Non-pigmented ciliary epithelial cell (primary cell): ENCODE measurements around the gene LOXHD1.

Source experiments
- DNase-seq: peaks from one replicate; pipeline ENCODE4 v3.0.0-alpha.2; 2010; ENCODE audit warnings: low read depth

Gene LOXHD1

GRCh38 chr18:46475390-46475752 lies 181.6 kb downstream of the LOXHD1 start:
- DNase-seq = no peak

- no peak for DNase-seq
These were observed 182.3 kb downstream of the LOXHD1 start for GRCh38 chr18:46474487-46475389.

- no peak for DNase-seq
These were observed 185.1 kb downstream of the LOXHD1 start for GRCh38 chr18:46471809-46472498.

GRCh38 chr18:46470714-46471113 lies 186.3 kb downstream of the LOXHD1 start:
- DNase-seq = no peak

- no peak for DNase-seq
These were observed 187.7 kb downstream of the LOXHD1 start for GRCh38 chr18:46469186-46469915.

- DNase-seq = no peak
These were observed 188.4 kb downstream of the LOXHD1 start for GRCh38 chr18:46468426-46469180.

GRCh38 chr18:46466234-46467160 lies 190.5 kb downstream of the LOXHD1 start:
- DNase-seq = no peak

GRCh38 chr18:46464926-46465655 lies 191.9 kb downstream of the LOXHD1 start:
- DNase-seq = no peak

- DNase-seq = no peak
These were observed 194.5 kb downstream of the LOXHD1 start for GRCh38 chr18:46462523-46462922.

- no peak for DNase-seq
These were observed 195.0 kb downstream of the LOXHD1 start for GRCh38 chr18:46461993-46462392.

- DNase-seq = no peak
These were observed 196.3 kb downstream of the LOXHD1 start for GRCh38 chr18:46460754-46461153.

- DNase-seq = no peak
These were observed 197.1 kb downstream of the LOXHD1 start for GRCh38 chr18:46459789-46460455.

GRCh38 chr18:46458472-46458871 lies 198.5 kb downstream of the LOXHD1 start:
- no peak for DNase-seq

GRCh38 chr18:46456691-46457090 lies 200.3 kb downstream of the LOXHD1 start:
- no peak for DNase-seq

GRCh38 chr18:46452820-46453219 lies 204.2 kb downstream of the LOXHD1 start:
- no peak for DNase-seq

GRCh38 chr18:46449499-46449898 lies 207.5 kb downstream of the LOXHD1 start:
- DNase-seq = no peak

- no peak for DNase-seq
These were observed 208.0 kb downstream of the LOXHD1 start for GRCh38 chr18:46449033-46449432.

GRCh38 chr18:46448347-46448746 lies 208.7 kb downstream of the LOXHD1 start:
- no peak for DNase-seq

GRCh38 chr18:46447792-46448191 lies 209.2 kb downstream of the LOXHD1 start:
- DNase-seq = no peak

GRCh38 chr18:46447323-46447722 lies 209.7 kb downstream of the LOXHD1 start:
- no peak for DNase-seq
